ENCODE results near the gene SLC27A5.

SLC27A5 gene

GRCh38 chr19:58552655-58553054, 40.9 kb upstream of the SLC27A5 start:
- Histone ChIP-seq H3K9me3 (ENCODE audit: control insufficient read depth, low read length) (no peaks in the 10 kb centered on the region), H2AFZ (no peak overlapping the region), H3K27ac (no peak overlapping the region), H3K79me2 (peaks cover 47% of the 10 kb centered on the region), H3K9ac (no peak overlapping the region), H3K4me2 (ENCODE audit: low read length) (no peak overlapping the region), H3K36me3 (ENCODE audit: control insufficient read depth, insufficient read depth, low read length) (no peaks in the 10 kb centered on the region), H3K27me3 (ENCODE audit: control insufficient read depth, insufficient read depth, low read length) (no peaks in the 10 kb centered on the region), H3K4me3 (ENCODE audit: low read depth, low read length) (no peak overlapping the region), H3K4me1 (peaks cover 23% of the 10 kb centered on the region)
- TF ChIP-seq CTCF (IDR thresholded peaks at IDR 0.05), result no peak

- H3K36me3 ChIP-seq (ENCODE audit: control insufficient read depth, insufficient read depth, low read length), result no peaks in the 10 kb centered on the region
- no peak overlapping the region for H3K9ac ChIP-seq
- peaks cover 45% of the 10 kb centered on the region for H3K79me2 ChIP-seq
- no peak overlapping the region for H3K4me2 ChIP-seq (ENCODE audit: low read length)
- no peaks in the 10 kb centered on the region for H3K9me3 ChIP-seq (ENCODE audit: control insufficient read depth, low read length)
- peaks cover 24% of the 10 kb centered on the region for H3K4me1 ChIP-seq
- H3K27me3 ChIP-seq (ENCODE audit: control insufficient read depth, insufficient read depth, low read length), result no peaks in the 10 kb centered on the region
- H2AFZ ChIP-seq, result no peak overlapping the region
- H3K4me3 ChIP-seq (ENCODE audit: low read depth, low read length), result no peak overlapping the region
- TF ChIP-seq CTCF (IDR thresholded peaks at IDR 0.05), result no peak
- H3K27ac ChIP-seq, result no peak overlapping the region
These were observed 40.0 kb upstream of the SLC27A5 start for GRCh38 chr19:58551577-58552471.

GRCh38 chr19:58551123-58551497, 39.3 kb upstream of the SLC27A5 start:
- no peak overlapping the region for H3K27ac ChIP-seq
- TF ChIP-seq CTCF (IDR thresholded peaks at IDR 0.05), result no peak
- H3K4me3 ChIP-seq (ENCODE audit: low read depth, low read length), result no peak overlapping the region
- peaks cover 45% of the 10 kb centered on the region for H3K79me2 ChIP-seq
- H3K36me3 ChIP-seq (ENCODE audit: control insufficient read depth, insufficient read depth, low read length), result no peaks in the 10 kb centered on the region
- no peaks in the 10 kb centered on the region for H3K9me3 ChIP-seq (ENCODE audit: control insufficient read depth, low read length)
- H3K4me1 ChIP-seq, result peaks cover 24% of the 10 kb centered on the region
- no peaks in the 10 kb centered on the region for H3K27me3 ChIP-seq (ENCODE audit: control insufficient read depth, insufficient read depth, low read length)
- H3K9ac ChIP-seq, result no peak overlapping the region
- no peak overlapping the region for H2AFZ ChIP-seq
- H3K4me2 ChIP-seq (ENCODE audit: low read length), result no peak overlapping the region

GRCh38 chr19:58550362-58551122, 38.8 kb upstream of the SLC27A5 start:
- no peak overlapping the region for H3K4me2 ChIP-seq (ENCODE audit: low read length)
- H3K27me3 ChIP-seq (ENCODE audit: control insufficient read depth, insufficient read depth, low read length), result no peaks in the 10 kb centered on the region
- H2AFZ ChIP-seq, result no peak overlapping the region
- peaks cover 27% of the 10 kb centered on the region for H3K4me1 ChIP-seq
- no peak overlapping the region for H3K27ac ChIP-seq
- no peak for TF ChIP-seq CTCF (IDR thresholded peaks at IDR 0.05)
- H3K4me3 ChIP-seq (ENCODE audit: low read depth, low read length), result no peak overlapping the region
- no peak overlapping the region for H3K9ac ChIP-seq
- H3K9me3 ChIP-seq (ENCODE audit: control insufficient read depth, low read length), result no peaks in the 10 kb centered on the region
- peaks cover 45% of the 10 kb centered on the region for H3K79me2 ChIP-seq
- no peaks in the 10 kb centered on the region for H3K36me3 ChIP-seq (ENCODE audit: control insufficient read depth, insufficient read depth, low read length)
